Astrocyte (in vitro differentiated cells and primary cell): ENCODE results near the gene ZNF487.

ENCODE experiments used
- EZH2 ChIP-seq: IDR thresholded peaks from 2 replicates; pipeline ENCODE4 v1.6.1; 2012; ENCODE audit warnings: mild to moderate bottlenecking, low read length, inconsistent platforms; ENCODE audit not compliant: insufficient read depth
- TF ChIP-seq, protein P1 (sequence below): IDR thresholded peaks from 2 replicates; pipeline ENCODE4 v1.5.1; 2011; ENCODE audit warnings: low read depth, mild to moderate bottlenecking, inconsistent platforms, low read length, moderate library complexity; ENCODE audit not compliant: insufficient read depth

DNA sequence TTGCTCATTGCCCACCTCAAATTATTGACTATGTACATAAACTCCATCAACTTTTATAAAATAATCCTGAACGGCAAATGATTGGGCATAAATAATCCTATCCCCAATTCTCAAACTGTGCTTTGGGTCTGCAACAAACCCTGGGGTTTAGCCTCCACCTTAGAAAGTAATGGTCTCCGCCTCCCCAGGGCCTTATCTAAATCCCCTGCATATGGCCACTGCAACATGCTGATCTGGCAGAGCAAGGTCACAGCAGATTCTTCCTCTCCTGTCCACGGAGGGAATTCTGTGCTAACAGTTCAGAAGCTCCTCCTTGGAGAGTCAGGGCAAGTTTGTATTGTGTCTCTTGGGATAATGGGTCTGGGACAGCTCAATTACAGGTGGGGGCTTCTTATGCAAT, 47.0 kb upstream of the ZNF487 start:
- TF ChIP-seq EZH2: no peak
- TF ChIP-seq, protein P1, sequence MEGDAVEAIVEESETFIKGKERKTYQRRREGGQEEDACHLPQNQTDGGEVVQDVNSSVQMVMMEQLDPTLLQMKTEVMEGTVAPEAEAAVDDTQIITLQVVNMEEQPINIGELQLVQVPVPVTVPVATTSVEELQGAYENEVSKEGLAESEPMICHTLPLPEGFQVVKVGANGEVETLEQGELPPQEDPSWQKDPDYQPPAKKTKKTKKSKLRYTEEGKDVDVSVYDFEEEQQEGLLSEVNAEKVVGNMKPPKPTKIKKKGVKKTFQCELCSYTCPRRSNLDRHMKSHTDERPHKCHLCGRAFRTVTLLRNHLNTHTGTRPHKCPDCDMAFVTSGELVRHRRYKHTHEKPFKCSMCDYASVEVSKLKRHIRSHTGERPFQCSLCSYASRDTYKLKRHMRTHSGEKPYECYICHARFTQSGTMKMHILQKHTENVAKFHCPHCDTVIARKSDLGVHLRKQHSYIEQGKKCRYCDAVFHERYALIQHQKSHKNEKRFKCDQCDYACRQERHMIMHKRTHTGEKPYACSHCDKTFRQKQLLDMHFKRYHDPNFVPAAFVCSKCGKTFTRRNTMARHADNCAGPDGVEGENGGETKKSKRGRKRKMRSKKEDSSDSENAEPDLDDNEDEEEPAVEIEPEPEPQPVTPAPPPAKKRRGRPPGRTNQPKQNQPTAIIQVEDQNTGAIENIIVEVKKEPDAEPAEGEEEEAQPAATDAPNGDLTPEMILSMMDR: no peak
